OCI-LY7 (cell line): ENCODE results near the gene CABP4. TPM values are rescaled to one million over a fixed set of nuclear protein-coding genes. Genes with fewer than 3 reads are reported as not detected.

ENCODE experiments used
- BruUV-seq: library from RNA; stranded (reverse); fragments of 400-500 nt; replicated peaks from 2 replicates; lab custom pipeline; 2021; lab: Mats Ljungman, UMichigan
- CTCF ChIA-PET: fragments of 300-600 bp; sonication (Branson Sonifier 250); formaldehyde crosslinking; loops from one replicate; lab custom pipeline; 2022; ENCODE audit warnings: antibody characterized with exemption; ENCODE audit not compliant: unreplicated experiment; lab: Charles Lee
- POLR2A ChIA-PET: fragments of 300-600 bp; sonication (Branson Sonifier 250); formaldehyde crosslinking; loops from one replicate; lab custom pipeline; 2022; ENCODE audit warnings: antibody characterized with exemption; lab: Charles Lee
- DNase-seq: peaks from one replicate; pipeline ENCODE4 v3.0.0-alpha.2; 2015; ENCODE audit warnings: low spot score
- H2AFZ ChIP-seq: fragments of 200-600 bp; sonication (generic), shearing (Covaris generic); 2 replicates; pipeline ENCODE4 v1.6.1; 2014; ENCODE audit warnings: mild to moderate bottlenecking, antibody characterized with exemption, low read length, moderate library complexity
- H3K27ac ChIP-seq: fragments of 200-600 bp; sonication (generic); 2 replicates; pipeline ENCODE4 v1.5.1; 2014; ENCODE audit warnings: mixed run types, low read depth, mild to moderate bottlenecking, moderate library complexity, low read length, inconsistent platforms; ENCODE audit not compliant: poor library complexity, severe bottlenecking
- H3K36me3 ChIP-seq: fragments of 200-600 bp; sonication (generic); 2 replicates; pipeline ENCODE4 v1.6.1; 2014; ENCODE audit warnings: mild to moderate bottlenecking, antibody characterized with exemption, low read length, moderate library complexity, mixed read lengths; ENCODE audit not compliant: insufficient read depth
- H3K4me1 ChIP-seq: fragments of 200-600 bp; sonication (generic); 2 replicates; pipeline ENCODE4 v1.5.1; 2014; ENCODE audit warnings: mild to moderate bottlenecking, low read length; ENCODE audit not compliant: insufficient read depth, poor library complexity, severe bottlenecking
- H3K4me2 ChIP-seq: fragments of 200-600 bp; sonication (generic); 2 replicates; pipeline ENCODE4 v1.6.1; 2014; ENCODE audit warnings: mild to moderate bottlenecking, low read length
- H3K4me3 ChIP-seq: fragments of 200-600 bp; sonication (generic); 2 replicates; pipeline ENCODE4 v1.5.1; 2014; ENCODE audit warnings: mild to moderate bottlenecking, low read depth, low read length; ENCODE audit not compliant: poor library complexity, severe bottlenecking
- H3K79me2 ChIP-seq: fragments of 200-600 bp; sonication (generic); 2 replicates; pipeline ENCODE4 v1.6.1; 2016; ENCODE audit warnings: low read depth, mild to moderate bottlenecking, low read length, moderate library complexity, mixed read lengths; ENCODE audit not compliant: insufficient read depth
- H3K9me2 ChIP-seq: fragments of 200-600 bp; sonication (generic); 2 replicates; pipeline ENCODE4 v1.6.1; 2016; ENCODE audit warnings: mild to moderate bottlenecking, low read length, mixed read lengths; ENCODE audit not compliant: insufficient read depth
- H3K9me3 ChIP-seq: fragments of 200-600 bp; sonication (generic); 2 replicates; pipeline ENCODE4 v1.6.1; 2014; ENCODE audit warnings: mild to moderate bottlenecking, mixed run types, low read length, mixed read lengths
- H4K20me1 ChIP-seq: fragments of 200-600 bp; sonication (generic); 2 replicates; pipeline ENCODE4 v1.6.1; 2014; ENCODE audit warnings: mild to moderate bottlenecking, antibody characterized with exemption, low read length, moderate library complexity, mixed read lengths; ENCODE audit not compliant: insufficient read depth
- CTCF ChIP-seq: fragments of 200-600 bp; sonication (generic); conservative IDR thresholded peaks from 2 replicates; pipeline ENCODE4 v1.5.1; 2014; ENCODE audit warnings: mild to moderate bottlenecking, antibody characterized with exemption, low read length, moderate library complexity, mixed read lengths
- EZH2phosphoT487 ChIP-seq: fragments of 200-600 bp; sonication (generic); IDR thresholded peaks from 2 replicates; pipeline ENCODE4 v1.6.1; 2018; ENCODE audit warnings: low read depth, borderline replicate concordance, mild to moderate bottlenecking, mixed run types, antibody characterized with exemption, low read length, moderate library complexity, mixed read lengths
- intact Hi-C: fragments of 100-400 bp; cut with micrococcal nuclease; formaldehyde crosslinking; loops from one replicate; pipeline ENCODE4 v1.10.0; 2022; ENCODE audit not compliant: unreplicated experiment
- total RNA-seq, 2 experiments: library from RNA; depleted of rRNA in 1 of 2; stranded (reverse); fragments of >200 nt in 1 of 2; shearing (Covaris generic) in 1 of 2; gene quantifications; 2 replicates each; pipeline ENCODE4 v1.2.3, GENCODE V29; 2014 to 2022

CABP4 gene
- total RNA-seq, 2 experiments from 2014 or later = 3.0 to 11.5 TPM

- no TSS peak for BruUV-seq
These were observed 41.0 kb downstream of the CABP4 start for GRCh38 chr11:67496113-67496512.

GRCh38 chr11:67497656-67498291 lies 42.6 kb downstream of the CABP4 start:
- CTCF ChIA-PET = no interaction called here
- intact Hi-C loops = no loop called here
- DNase-seq = no peak
- peaks cover 22% of the 10 kb centered on the region; the same call in 1 of the 2 replicates for H3K36me3 ChIP-seq
- no peaks in the 10 kb centered on the region for H4K20me1 ChIP-seq
- no peak overlapping the region for H3K4me3 ChIP-seq
- no TSS peak for BruUV-seq
- H3K4me1 ChIP-seq = no peaks in the 10 kb centered on the region
- H3K9me2 ChIP-seq = no peaks in the 10 kb centered on the region
- TF ChIP-seq CTCF = no peak
- TF ChIP-seq EZH2phosphoT487 = no peak
- POLR2A ChIA-PET = interaction anchor here (1.1 kb wide), 1 partner anchor 12 kb away, joined by 3 read pairs; no protein-coding TSS in a partner anchor
- no peak overlapping the region for H3K4me2 ChIP-seq
- H2AFZ ChIP-seq = no peak overlapping the region
- no peaks in the 10 kb centered on the region for H3K9me3 ChIP-seq
- no peak overlapping the region for H3K27ac ChIP-seq
- H3K79me2 ChIP-seq = no peaks in the 10 kb centered on the region

More at GRCh38 chr11:67496113-67496512, 41.0 kb downstream of the CABP4 start:
- Histone ChIP-seq H3K36me3 (peaks cover 34% of the 10 kb centered on the region; the same call in 1 of the 2 replicates), H3K79me2 (no peaks in the 10 kb centered on the region), H4K20me1 (no peaks in the 10 kb centered on the region), H3K4me1 (no peaks in the 10 kb centered on the region), H3K9me3 (no peaks in the 10 kb centered on the region), H3K4me3 (no peak overlapping the region), H2AFZ (no peak overlapping the region), H3K27ac (no peak overlapping the region), H3K9me2 (no peaks in the 10 kb centered on the region), H3K4me2 (no peak overlapping the region)
- ChIA-PET CTCF (interaction anchor here (0.6 kb wide), 1 partner anchor 550 kb away, joined by 4 read pairs; no protein-coding TSS in a partner anchor), POLR2A (no interaction called here)
- intact Hi-C loops = no loop called here
- DNase-seq = no peak
- TF ChIP-seq CTCF = no peak

- Histone ChIP-seq H3K9me3 (no peaks in the 10 kb centered on the region), H3K4me1 (peaks cover 3% of the 10 kb centered on the region), H3K9me2 (no peaks in the 10 kb centered on the region), H3K4me3 (no peak overlapping the region), H3K36me3 (peaks cover 14% of the 10 kb centered on the region; the same call in 1 of the 2 replicates), H4K20me1 (no peaks in the 10 kb centered on the region), H3K79me2 (no peaks in the 10 kb centered on the region), H3K27ac (no peak overlapping the region), H2AFZ (no peak overlapping the region), H3K4me2 (no peak overlapping the region)
- no peak for DNase-seq
- no peak for TF ChIP-seq EZH2phosphoT487
- TF ChIP-seq CTCF = no peak
- intact Hi-C loops = no loop called here
- CTCF ChIA-PET = no interaction called here
- POLR2A ChIA-PET = interaction anchor here (1.1 kb wide), 1 partner anchor 13 kb away, joined by 3 read pairs; no protein-coding TSS in a partner anchor
- no TSS peak for BruUV-seq
These were observed 43.4 kb downstream of the CABP4 start for GRCh38 chr11:67498544-67498972.
